Kidney epithelial cell (primary cell): ENCODE data around the gene NCKIPSD. TPM values are rescaled to one million over a fixed set of nuclear protein-coding genes. Genes with fewer than 3 reads are reported as not detected.
"Not testable (repeated sequence)": the region's sequence is repeated elsewhere in the genome, so short reads cannot be mapped to it uniquely, and the experiment has no call there.

Experiments
- DNase-seq: peaks from one replicate; pipeline ENCODE4 v3.0.0-alpha.2; 2010; ENCODE audit warnings: low read depth
- H3K27me3 ChIP-seq: 2 replicates; pipeline ENCODE4 v1.6.0; 2011; ENCODE audit warnings: low read length; ENCODE audit not compliant: control insufficient read depth, insufficient read depth
- H3K36me3 ChIP-seq: 2 replicates; pipeline ENCODE4 v1.5.1; 2011; ENCODE audit warnings: low read length; ENCODE audit not compliant: control insufficient read depth, insufficient read depth
- H3K4me3 ChIP-seq: 2 replicates; pipeline ENCODE4 v1.5.1; 2011; ENCODE audit warnings: low read depth, mild to moderate bottlenecking, control low read depth, low read length
- CTCF ChIP-seq: IDR thresholded peaks from 2 replicates; pipeline ENCODE4 v1.5.1; 2011; ENCODE audit warnings: mild to moderate bottlenecking, moderate library complexity, low read length, control low read depth, inconsistent platforms; ENCODE audit not compliant: insufficient read depth, poor library complexity, severe bottlenecking
- total RNA-seq: library from RNA; depleted of rRNA; stranded (reverse); fragments of >200 nt; gene quantifications from 2 replicates; pipeline ENCODE4 v1.2.3, GENCODE V29; 2015

NCKIPSD gene
- 15.3 and 34.0 TPM in 2 replicates for total RNA-seq

GRCh38 chr3:48685603-48686511 lies at the start of gene NCKIPSD:
NCKIPSD (minus strand) TSS chr3:48685915; CDS start chr3:48685807, 108 bp downstream.
- no peak for DNase-seq
- Histone ChIP-seq H3K36me3 (peaks cover 7% of the 10 kb centered on the region), H3K4me3 (peak within 1 kb of the TSS; percentile 95), H3K27me3 (no peaks in the 10 kb centered on the region)
- peak; percentile 71 for TF ChIP-seq CTCF

DNA sequence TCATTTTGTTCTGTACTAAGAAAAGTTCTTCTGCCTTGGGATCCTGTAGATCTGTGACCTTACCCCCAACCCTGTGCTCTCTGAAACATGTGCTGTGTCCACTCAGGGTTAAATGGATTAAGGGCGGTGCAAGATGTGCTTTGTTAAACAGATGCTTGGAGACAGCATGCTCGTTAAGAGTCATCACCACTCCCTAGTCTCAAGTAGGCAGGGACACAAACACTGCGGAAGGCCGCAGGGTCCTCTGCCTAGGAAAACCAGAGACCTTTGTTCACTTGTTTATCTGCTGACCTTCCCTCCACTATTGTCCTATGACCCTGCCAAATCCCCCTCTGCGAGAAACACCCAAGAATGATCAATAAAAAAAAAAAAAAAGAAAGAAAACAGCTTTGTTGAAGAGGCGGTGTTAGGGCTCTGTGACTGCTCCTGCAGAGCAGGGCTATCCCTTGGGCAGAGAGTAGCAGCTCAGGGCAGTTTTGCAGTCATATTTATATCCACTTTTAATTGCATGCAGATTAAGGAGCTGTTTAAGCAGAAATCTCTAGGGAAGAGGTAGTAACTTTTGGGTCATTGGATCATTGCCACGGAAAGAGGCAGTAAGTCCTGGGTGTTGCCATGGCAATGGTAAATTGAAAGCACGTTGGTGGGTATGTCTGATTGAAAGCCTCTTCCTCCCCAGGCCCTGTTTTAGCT lies 49.5 kb upstream of the NCKIPSD start:
- DNase-seq, H3K27me3 ChIP-seq, H3K4me3 ChIP-seq, H3K36me3 ChIP-seq: not testable (repeated sequence)

DNA sequence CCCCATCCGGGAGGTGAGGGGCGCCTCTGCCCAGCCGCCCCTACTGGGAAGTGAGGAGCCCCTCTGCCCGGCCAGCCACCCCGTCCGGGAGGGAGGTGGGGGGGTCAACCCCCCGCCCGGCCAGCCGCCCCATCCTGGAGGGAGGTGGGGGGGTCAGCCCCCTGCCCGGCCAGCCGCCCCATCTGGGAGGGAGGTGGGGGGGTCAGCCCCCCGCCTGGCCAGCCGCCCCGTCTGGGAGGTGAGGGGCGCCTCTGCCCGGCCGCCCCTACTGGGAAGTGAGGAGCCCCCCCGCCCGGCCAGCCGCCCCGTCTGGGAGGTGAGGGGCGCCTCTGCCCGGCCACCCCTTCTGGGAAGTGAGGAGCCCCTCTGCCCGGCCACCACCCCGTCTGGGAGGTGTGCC lies 48.8 kb upstream of the NCKIPSD start:
- H3K4me3 ChIP-seq, DNase-seq, H3K36me3 ChIP-seq, H3K27me3 ChIP-seq: not testable (repeated sequence)

GRCh38 chr3:48733752-48734518 lies 48.2 kb upstream of the NCKIPSD start:
- not testable (repeated sequence) for DNase-seq, H3K4me3 ChIP-seq, H3K27me3 ChIP-seq

GRCh38 chr3:48727511-48727910 lies 41.8 kb upstream of the NCKIPSD start:
- no peak for TF ChIP-seq CTCF
- H3K36me3 ChIP-seq, result no peaks in the 10 kb centered on the region
- peaks cover 2% of the 10 kb centered on the region for H3K27me3 ChIP-seq
- no peak overlapping the region for H3K4me3 ChIP-seq
- no peak for DNase-seq

More at GRCh38 chr3:48733752-48734518, 48.2 kb upstream of the NCKIPSD start:
- not testable (repeated sequence) for H3K36me3 ChIP-seq

- H3K27me3 ChIP-seq, H3K4me3 ChIP-seq, DNase-seq, H3K36me3 ChIP-seq: not testable (repeated sequence)
These were observed 39.6 kb upstream of the NCKIPSD start for GRCh38 chr3:48725185-48725855.

DNA sequence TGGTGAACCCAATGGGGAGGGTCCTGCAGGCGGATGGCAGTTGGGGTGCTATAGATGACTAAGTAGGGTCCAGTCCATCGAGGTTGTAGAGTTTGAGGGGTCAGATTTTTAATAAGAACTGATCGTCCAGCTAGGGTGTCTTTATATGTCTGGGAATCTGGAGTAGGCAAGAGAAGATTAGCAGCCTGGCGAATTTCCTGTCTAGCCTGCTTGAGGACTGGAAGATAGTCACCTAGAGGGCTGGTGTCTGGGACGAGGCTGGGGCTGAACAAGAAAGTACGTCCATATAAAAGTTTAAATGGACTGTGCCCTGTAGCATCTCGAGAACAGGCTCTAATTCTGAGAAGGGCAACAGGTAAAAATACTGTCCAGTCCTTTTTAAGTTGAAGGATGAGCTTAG lies 38.0 kb upstream of the NCKIPSD start:
- no peak for TF ChIP-seq CTCF
- no peak overlapping the region for H3K4me3 ChIP-seq

DNA sequence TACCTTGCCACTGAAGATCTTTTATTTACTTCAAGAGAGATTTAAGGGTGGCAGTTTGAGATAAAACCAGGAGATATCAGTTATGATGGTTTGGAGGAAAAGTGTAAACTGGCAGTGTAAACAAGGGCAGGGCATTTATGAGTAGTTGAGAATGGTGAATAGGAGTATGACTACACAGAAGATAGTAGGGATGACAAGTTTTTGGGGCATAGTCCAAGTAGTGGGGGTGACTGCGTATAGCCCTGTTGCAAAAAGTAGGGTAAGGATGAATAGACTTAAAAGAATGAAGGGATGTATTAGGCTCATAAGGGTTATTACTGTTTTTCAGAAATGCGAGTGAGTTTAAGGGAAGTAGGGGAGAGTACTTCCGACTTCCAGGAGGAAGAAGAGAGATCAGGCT lies 37.6 kb upstream of the NCKIPSD start:
- H3K27me3 ChIP-seq, H3K36me3 ChIP-seq, DNase-seq, H3K4me3 ChIP-seq: not testable (repeated sequence)

More for the DNA sequence above, 38.0 kb upstream of the NCKIPSD start:
- DNase-seq, result no peak
- Histone ChIP-seq H3K36me3 (no peaks in the 10 kb centered on the region), H3K27me3 (peaks cover 2% of the 10 kb centered on the region)
